Right lobe of liver (tissue), 4 donors: ENCODE results near the gene KIAA2012.

ENCODE experiments used
- CTCF ChIP-seq, 4 donors: fragments of 200-600 bp in 3 of 4; fragments of 450-650 bp in 1 of 4; IDR thresholded peaks; one replicate each; pipeline versions ENCODE4 v1.5.1 to v1.8.0; 2016 to 2022; ENCODE audit warnings: antibody characterized with exemption in 4 of 4, mild to moderate bottlenecking in 2 of 4
- POLR2A ChIP-seq: fragments of 450-650 bp; IDR thresholded peaks from one replicate; pipeline ENCODE4 v1.6.1; 2017; ENCODE audit warnings: antibody characterized with exemption, mild to moderate bottlenecking
- donor health status: DM: no; HTN: no; CAD: no.
- donor health status: DM: no; HTN: no; CAD: no.
- donor health status: DM: no; HTN: yes; CAD: no.

GRCh38 chr2:202051499-202052161 lies 21.4 kb upstream of the KIAA2012 start:
- TF ChIP-seq CTCF (IDR thresholded peaks at IDR 0.05) = no peak
- no peak for TF ChIP-seq POLR2A
